ENCODE measurements around the gene LRIF1.

The LRIF1 gene

GRCh38 chr1:110990541-110990940 lies 26.8 kb upstream of the LRIF1 start:
- Histone ChIP-seq H3K4me1 (ENCODE audit: control extremely low read depth in 1 of 4, control insufficient read depth in 4 of 4, insufficient read depth in 4 of 4, low read length in 3 of 4) (no peaks in the 10 kb centered on the region), H3K36me3 (ENCODE audit: control insufficient read depth in 4 of 4, insufficient read depth in 4 of 4, low read length in 3 of 4) (no peaks in the 10 kb centered on the region), H3K27me3 (replicated peaks in 2 of 5; ENCODE audit: control insufficient read depth in 4 of 5, insufficient read depth in 5 of 5, low read length in 4 of 5) (peaks cover 0 to 6% (median 0%) of the 10 kb centered on the region in 5 experiments), H3K9me3 (ENCODE audit: control extremely low read depth in 1 of 5, control insufficient read depth in 4 of 5, insufficient read depth in 2 of 5, low read depth in 1 of 5, low read length in 4 of 5) (peaks cover 0 to 8% (median 0%) of the 10 kb centered on the region in 5 experiments), H3K27ac (ENCODE audit: insufficient read depth in 1 of 2, low read depth in 1 of 2, low read length in 2 of 2, poor library complexity in 1 of 2, severe bottlenecking in 2 of 2) (no peak overlapping the region), H3K4me3 (ENCODE audit: control insufficient read depth in 1 of 7, extremely low read depth in 1 of 7, insufficient read depth in 4 of 7, low read depth in 2 of 7, low read length in 6 of 7) (no peak overlapping the region)
- ChIA-PET CTCF (no interaction called here), POLR2A (no interaction called here)
- 100% methylated on average over 1 of the region's 3 CpGs for WGBS (ENCODE audit: insufficient coverage)
- no peak for DNase-seq

GRCh38 chr1:110986407-110986891 lies 22.7 kb upstream of the LRIF1 start:
- ChIA-PET CTCF (no interaction called here), POLR2A (no interaction called here)
- H3K9me3 ChIP-seq (ENCODE audit: control extremely low read depth in 1 of 5, control insufficient read depth in 4 of 5, insufficient read depth in 2 of 5, low read depth in 1 of 5, low read length in 4 of 5), result peaks cover 0 to 10% (median 4%) of the 10 kb centered on the region in 5 experiments
- no peaks in the 10 kb centered on the region for H3K4me1 ChIP-seq (ENCODE audit: control extremely low read depth in 1 of 4, control insufficient read depth in 4 of 4, insufficient read depth in 4 of 4, low read length in 3 of 4)
- DNase-seq, result no peak
- H3K27ac ChIP-seq (ENCODE audit: insufficient read depth in 1 of 2, low read depth in 1 of 2, low read length in 2 of 2, poor library complexity in 1 of 2, severe bottlenecking in 2 of 2), result no peak overlapping the region
- no peaks in the 10 kb centered on the region for H3K36me3 ChIP-seq (ENCODE audit: control insufficient read depth in 4 of 4, insufficient read depth in 4 of 4, low read length in 3 of 4)
- H3K4me3 ChIP-seq (ENCODE audit: control insufficient read depth in 1 of 7, extremely low read depth in 1 of 7, insufficient read depth in 4 of 7, low read depth in 2 of 7, low read length in 6 of 7), result no peak overlapping the region
- no peaks in the 10 kb centered on the region for H3K27me3 ChIP-seq (replicated peaks in 2 of 5; ENCODE audit: control insufficient read depth in 4 of 5, insufficient read depth in 5 of 5, low read length in 4 of 5)

- POLR2A ChIA-PET, result no interaction called here
- Histone ChIP-seq H3K36me3 (ENCODE audit: control insufficient read depth in 4 of 4, insufficient read depth in 4 of 4, low read length in 3 of 4) (no peaks in the 10 kb centered on the region), H3K9me3 (ENCODE audit: control extremely low read depth in 1 of 5, control insufficient read depth in 4 of 5, insufficient read depth in 2 of 5, low read depth in 1 of 5, low read length in 4 of 5) (peaks cover 0 to 16% (median 6%) of the 10 kb centered on the region in 5 experiments), H3K4me1 (ENCODE audit: control extremely low read depth in 1 of 4, control insufficient read depth in 4 of 4, insufficient read depth in 4 of 4, low read length in 3 of 4) (no peaks in the 10 kb centered on the region), H3K27me3 (replicated peaks in 2 of 5; ENCODE audit: control insufficient read depth in 4 of 5, insufficient read depth in 5 of 5, low read length in 4 of 5) (peaks cover 0 to 2% (median 0%) of the 10 kb centered on the region in 5 experiments), H3K27ac (ENCODE audit: insufficient read depth in 1 of 2, low read depth in 1 of 2, low read length in 2 of 2, poor library complexity in 1 of 2, severe bottlenecking in 2 of 2) (no peak overlapping the region), H3K4me3 (ENCODE audit: control insufficient read depth in 1 of 7, extremely low read depth in 1 of 7, insufficient read depth in 4 of 7, low read depth in 2 of 7, low read length in 6 of 7) (no peak overlapping the region)
- WGBS (ENCODE audit: insufficient coverage), result 77% methylated on average over 3 of the region's 3 CpGs
- CTCF ChIA-PET, result no interaction called here
- DNase-seq, result no peak
These were observed 18.6 kb upstream of the LRIF1 start for GRCh38 chr1:110982320-110982719.

GRCh38 chr1:110979154-110979553 lies 15.4 kb upstream of the LRIF1 start:
- DNase-seq, result no peak
- Histone ChIP-seq H3K4me1 (ENCODE audit: control extremely low read depth in 1 of 4, control insufficient read depth in 4 of 4, insufficient read depth in 4 of 4, low read length in 3 of 4) (no peaks in the 10 kb centered on the region), H3K4me3 (ENCODE audit: control insufficient read depth in 1 of 7, extremely low read depth in 1 of 7, insufficient read depth in 4 of 7, low read depth in 2 of 7, low read length in 6 of 7) (no peak overlapping the region), H3K36me3 (ENCODE audit: control insufficient read depth in 4 of 4, insufficient read depth in 4 of 4, low read length in 3 of 4) (no peaks in the 10 kb centered on the region), H3K27me3 (replicated peaks in 2 of 5; ENCODE audit: control insufficient read depth in 4 of 5, insufficient read depth in 5 of 5, low read length in 4 of 5) (peaks cover 0 to 2% (median 0%) of the 10 kb centered on the region in 5 experiments), H3K9me3 (ENCODE audit: control extremely low read depth in 1 of 5, control insufficient read depth in 4 of 5, insufficient read depth in 2 of 5, low read depth in 1 of 5, low read length in 4 of 5) (peaks cover 0 to 10% (median 3%) of the 10 kb centered on the region in 5 experiments), H3K27ac (ENCODE audit: insufficient read depth in 1 of 2, low read depth in 1 of 2, low read length in 2 of 2, poor library complexity in 1 of 2, severe bottlenecking in 2 of 2) (no peak overlapping the region)
- CTCF ChIA-PET, result no interaction called here
- POLR2A ChIA-PET, result no interaction called here
- no CpG with 5 or more reads among the region's 2 CpGs for WGBS (ENCODE audit: insufficient coverage)

- Histone ChIP-seq H3K36me3 (ENCODE audit: control insufficient read depth in 4 of 4, insufficient read depth in 4 of 4, low read length in 3 of 4) (no peaks in the 10 kb centered on the region), H3K27ac (ENCODE audit: insufficient read depth in 1 of 2, low read depth in 1 of 2, low read length in 2 of 2, poor library complexity in 1 of 2, severe bottlenecking in 2 of 2) (no peak overlapping the region), H3K4me3 (ENCODE audit: control insufficient read depth in 1 of 7, extremely low read depth in 1 of 7, insufficient read depth in 4 of 7, low read depth in 2 of 7, low read length in 6 of 7) (no peak overlapping the region), H3K27me3 (replicated peaks in 2 of 5; ENCODE audit: control insufficient read depth in 4 of 5, insufficient read depth in 5 of 5, low read length in 4 of 5) (peaks cover 0 to 3% (median 2%) of the 10 kb centered on the region in 5 experiments), H3K4me1 (ENCODE audit: control extremely low read depth in 1 of 4, control insufficient read depth in 4 of 4, insufficient read depth in 4 of 4, low read length in 3 of 4) (no peaks in the 10 kb centered on the region), H3K9me3 (ENCODE audit: control extremely low read depth in 1 of 5, control insufficient read depth in 4 of 5, insufficient read depth in 2 of 5, low read depth in 1 of 5, low read length in 4 of 5) (peaks cover 0 to 13% (median 4%) of the 10 kb centered on the region in 5 experiments)
- ChIA-PET POLR2A (no interaction called here), CTCF (no interaction called here)
- WGBS (ENCODE audit: insufficient coverage), result no CpG with 5 or more reads among the region's 3 CpGs
- DNase-seq, result no peak
These were observed 12.4 kb upstream of the LRIF1 start for GRCh38 chr1:110976089-110976488.

GRCh38 chr1:110975265-110975664 lies 11.5 kb upstream of the LRIF1 start:
- CTCF ChIA-PET, result no interaction called here
- H3K27me3 ChIP-seq (replicated peaks in 2 of 5; ENCODE audit: control insufficient read depth in 4 of 5, insufficient read depth in 5 of 5, low read length in 4 of 5), result peaks cover 0 to 8% (median 2%) of the 10 kb centered on the region in 5 experiments
- H3K9me3 ChIP-seq (ENCODE audit: control extremely low read depth in 1 of 5, control insufficient read depth in 4 of 5, insufficient read depth in 2 of 5, low read depth in 1 of 5, low read length in 4 of 5), result peaks cover 0 to 17% (median 2%) of the 10 kb centered on the region in 5 experiments
- no CpG with 5 or more reads among the region's 1 CpG for WGBS (ENCODE audit: insufficient coverage)
- POLR2A ChIA-PET, result no interaction called here
- H3K4me1 ChIP-seq (ENCODE audit: control extremely low read depth in 1 of 4, control insufficient read depth in 4 of 4, insufficient read depth in 4 of 4, low read length in 3 of 4), result no peaks in the 10 kb centered on the region
- H3K4me3 ChIP-seq (ENCODE audit: control insufficient read depth in 1 of 7, extremely low read depth in 1 of 7, insufficient read depth in 4 of 7, low read depth in 2 of 7, low read length in 6 of 7), result no peak overlapping the region
- H3K27ac ChIP-seq (ENCODE audit: insufficient read depth in 1 of 2, low read depth in 1 of 2, low read length in 2 of 2, poor library complexity in 1 of 2, severe bottlenecking in 2 of 2), result no peak overlapping the region
- no peaks in the 10 kb centered on the region for H3K36me3 ChIP-seq (ENCODE audit: control insufficient read depth in 4 of 4, insufficient read depth in 4 of 4, low read length in 3 of 4)
- no peak for DNase-seq

GRCh38 chr1:110967256-110967655 lies 3.5 kb upstream of the LRIF1 start:
- no peak overlapping the region for H3K27ac ChIP-seq (ENCODE audit: insufficient read depth in 1 of 2, low read depth in 1 of 2, low read length in 2 of 2, poor library complexity in 1 of 2, severe bottlenecking in 2 of 2)
- ChIA-PET POLR2A (no interaction called here), CTCF (no interaction called here)
- peaks cover 3 to 32% (median 9%) of the 10 kb centered on the region in 5 experiments for H3K9me3 ChIP-seq (ENCODE audit: control extremely low read depth in 1 of 5, control insufficient read depth in 4 of 5, insufficient read depth in 2 of 5, low read depth in 1 of 5, low read length in 4 of 5)
- H3K4me3 ChIP-seq (ENCODE audit: control insufficient read depth in 1 of 7, extremely low read depth in 1 of 7, insufficient read depth in 4 of 7, low read depth in 2 of 7, low read length in 6 of 7), result no peak overlapping the region
- peaks cover 0 to 13% (median 7%) of the 10 kb centered on the region in 5 experiments for H3K27me3 ChIP-seq (replicated peaks in 2 of 5; ENCODE audit: control insufficient read depth in 4 of 5, insufficient read depth in 5 of 5, low read length in 4 of 5)
- DNase-seq, result no peak
- no CpG with 5 or more reads among the region's 1 CpG for whole genome bisulfite sequencing (ENCODE audit: insufficient coverage)
- H3K36me3 ChIP-seq (ENCODE audit: control insufficient read depth in 4 of 4, insufficient read depth in 4 of 4, low read length in 3 of 4), result no peaks in the 10 kb centered on the region
- peaks cover 6 to 16% (median 10%) of the 10 kb centered on the region in 4 experiments for H3K4me1 ChIP-seq (ENCODE audit: control extremely low read depth in 1 of 4, control insufficient read depth in 4 of 4, insufficient read depth in 4 of 4, low read length in 3 of 4)
